ENCODE results near the gene TTC9C. TPM values are rescaled to one million over a fixed set of nuclear protein-coding genes. Genes with fewer than 3 reads are reported as not detected.
A peak's percentile ranks its signal among the peaks of the same experiment; 100 is the strongest.

Gene TTC9C
- total RNA-seq, 1 donor from 2014 or later: 40.8 TPM

- H3K27me3 Mint-ChIP-seq: no peaks in the 10 kb centered on the region
- H3K4me1 Mint-ChIP-seq (ENCODE audit: low read depth): peaks cover 8% of the 10 kb centered on the region
- peak; percentile 88 for DNase-seq (ENCODE audit: low spot score, unreplicated experiment)
Observed at GRCh38 chr11:62771144-62772021, 43.1 kb downstream of the TTC9C start, which contains the start of gene TAF6L. Gene TAF6L, plus strand, starts transcription at chr11:62771396. Its CDS starts 4,388 bp downstream, at chr11:62775784.

GRCh38 chr11:62774407-62774806 lies 46.1 kb downstream of the TTC9C start:
- Mint-ChIP-seq H3K4me1 (ENCODE audit: low read depth) (peaks cover 8% of the 10 kb centered on the region), H3K27ac (no peak overlapping the region), H3K27me3 (no peaks in the 10 kb centered on the region), H3K36me3 (ENCODE audit: insufficient read depth) (peaks cover 13% of the 10 kb centered on the region), H3K4me3 (ENCODE audit: low read depth) (no peak overlapping the region), H3K9me3 (ENCODE audit: low read depth) (no peaks in the 10 kb centered on the region)
- TF ChIP-seq CTCF (IDR thresholded peaks at IDR 0.05; ENCODE audit: unreplicated experiment): no peak
- no peak for DNase-seq (ENCODE audit: low spot score, unreplicated experiment)

More at GRCh38 chr11:62771144-62772021, 43.1 kb downstream of the TTC9C start, which contains the start of gene TAF6L:
- H3K9me3 Mint-ChIP-seq (ENCODE audit: low read depth): no peaks in the 10 kb centered on the region
- H3K36me3 Mint-ChIP-seq (ENCODE audit: insufficient read depth): peaks cover 8% of the 10 kb centered on the region
- peak within 1 kb of the TSS; percentile 86 for H3K4me3 Mint-ChIP-seq (ENCODE audit: low read depth)
- no peak for TF ChIP-seq CTCF (IDR thresholded peaks at IDR 0.05; ENCODE audit: unreplicated experiment)
- peak within 1 kb of the TSS; percentile 97 for H3K27ac Mint-ChIP-seq

- no peak overlapping the region for H3K27ac Mint-ChIP-seq
- peaks cover 3% of the 10 kb centered on the region for H3K4me1 Mint-ChIP-seq (ENCODE audit: low read depth)
- H3K4me3 Mint-ChIP-seq (ENCODE audit: low read depth): no peak overlapping the region
- H3K9me3 Mint-ChIP-seq (ENCODE audit: low read depth): no peaks in the 10 kb centered on the region
- no peak for DNase-seq (ENCODE audit: low spot score, unreplicated experiment)
- no peaks in the 10 kb centered on the region for H3K27me3 Mint-ChIP-seq
- no peak for TF ChIP-seq CTCF (IDR thresholded peaks at IDR 0.05; ENCODE audit: unreplicated experiment)
- H3K36me3 Mint-ChIP-seq (ENCODE audit: insufficient read depth): peaks cover 12% of the 10 kb centered on the region
Observed at GRCh38 chr11:62775646-62776045, 47.4 kb downstream of the TTC9C start.

- no peaks in the 10 kb centered on the region for H3K9me3 Mint-ChIP-seq (ENCODE audit: low read depth)
- no peaks in the 10 kb centered on the region for H3K27me3 Mint-ChIP-seq
- no peak for DNase-seq (ENCODE audit: low spot score, unreplicated experiment)
- no peaks in the 10 kb centered on the region for H3K4me1 Mint-ChIP-seq (ENCODE audit: low read depth)
- H3K27ac Mint-ChIP-seq: peak overlapping the region; percentile 4
- peaks cover 14% of the 10 kb centered on the region for H3K36me3 Mint-ChIP-seq (ENCODE audit: insufficient read depth)
- no peak for TF ChIP-seq CTCF (IDR thresholded peaks at IDR 0.05; ENCODE audit: unreplicated experiment)
- H3K4me3 Mint-ChIP-seq (ENCODE audit: low read depth): no peak overlapping the region
Observed at GRCh38 chr11:62777389-62777788, 49.1 kb downstream of the TTC9C start.

GRCh38 chr11:62778441-62778840 lies 50.2 kb downstream of the TTC9C start:
- H3K9me3 Mint-ChIP-seq (ENCODE audit: low read depth): no peaks in the 10 kb centered on the region
- H3K4me3 Mint-ChIP-seq (ENCODE audit: low read depth): no peak overlapping the region
- TF ChIP-seq CTCF (IDR thresholded peaks at IDR 0.05; ENCODE audit: unreplicated experiment): no peak
- H3K36me3 Mint-ChIP-seq (ENCODE audit: insufficient read depth): peaks cover 18% of the 10 kb centered on the region
- DNase-seq (ENCODE audit: low spot score, unreplicated experiment): no peak
- no peaks in the 10 kb centered on the region for H3K27me3 Mint-ChIP-seq
- no peaks in the 10 kb centered on the region for H3K4me1 Mint-ChIP-seq (ENCODE audit: low read depth)
- H3K27ac Mint-ChIP-seq: peak overlapping the region; percentile 54

Data from progenitor cell of endocrine pancreas (in vitro differentiated cells).